ENCODE results near the gene GET3.

- TF ChIP-seq CTCF (IDR thresholded peaks at IDR 0.05; ENCODE audit: low read length) (no peak), EZH2 (optimal IDR thresholded peaks at IDR 0.05; ENCODE audit: low read depth, low read length) (no peak), EZH2phosphoT487 (IDR thresholded peaks at IDR 0.05; ENCODE audit: low read length) (no peak)
Measured at GRCh38 chr19:12778017-12778904, 41.0 kb downstream of the GET3 start.

Data from MM.1S (cell line).